Measurements from ENCODE around the gene PUS1.

The PUS1 gene

GRCh38 chr12:131907379-131908091 lies 21.5 kb upstream of the PUS1 start:
- Histone ChIP-seq H3K4me1 (peaks cover 27% of the 10 kb centered on the region), H3K36me3 (ENCODE audit: control insufficient read depth, insufficient read depth, low read length) (no peaks in the 10 kb centered on the region), H3K27ac (no peak overlapping the region), H3K9ac (no peak overlapping the region), H3K27me3 (ENCODE audit: control insufficient read depth, insufficient read depth, low read length) (no peaks in the 10 kb centered on the region), H3K79me2 (peaks cover 37% of the 10 kb centered on the region), H3K4me2 (ENCODE audit: low read length) (no peak overlapping the region), H3K4me3 (ENCODE audit: low read depth, low read length) (no peak overlapping the region), H2AFZ (no peak overlapping the region), H3K9me3 (ENCODE audit: control insufficient read depth, low read length) (no peaks in the 10 kb centered on the region)
- TF ChIP-seq, protein P1, sequence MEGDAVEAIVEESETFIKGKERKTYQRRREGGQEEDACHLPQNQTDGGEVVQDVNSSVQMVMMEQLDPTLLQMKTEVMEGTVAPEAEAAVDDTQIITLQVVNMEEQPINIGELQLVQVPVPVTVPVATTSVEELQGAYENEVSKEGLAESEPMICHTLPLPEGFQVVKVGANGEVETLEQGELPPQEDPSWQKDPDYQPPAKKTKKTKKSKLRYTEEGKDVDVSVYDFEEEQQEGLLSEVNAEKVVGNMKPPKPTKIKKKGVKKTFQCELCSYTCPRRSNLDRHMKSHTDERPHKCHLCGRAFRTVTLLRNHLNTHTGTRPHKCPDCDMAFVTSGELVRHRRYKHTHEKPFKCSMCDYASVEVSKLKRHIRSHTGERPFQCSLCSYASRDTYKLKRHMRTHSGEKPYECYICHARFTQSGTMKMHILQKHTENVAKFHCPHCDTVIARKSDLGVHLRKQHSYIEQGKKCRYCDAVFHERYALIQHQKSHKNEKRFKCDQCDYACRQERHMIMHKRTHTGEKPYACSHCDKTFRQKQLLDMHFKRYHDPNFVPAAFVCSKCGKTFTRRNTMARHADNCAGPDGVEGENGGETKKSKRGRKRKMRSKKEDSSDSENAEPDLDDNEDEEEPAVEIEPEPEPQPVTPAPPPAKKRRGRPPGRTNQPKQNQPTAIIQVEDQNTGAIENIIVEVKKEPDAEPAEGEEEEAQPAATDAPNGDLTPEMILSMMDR (IDR thresholded peaks at IDR 0.05): no peak

- no peak overlapping the region for H3K27ac ChIP-seq
- peaks cover 29% of the 10 kb centered on the region for H3K79me2 ChIP-seq
- no peaks in the 10 kb centered on the region for H3K36me3 ChIP-seq (ENCODE audit: control insufficient read depth, insufficient read depth, low read length)
- no peak overlapping the region for H3K4me3 ChIP-seq (ENCODE audit: low read depth, low read length)
- no peak overlapping the region for H2AFZ ChIP-seq
- TF ChIP-seq, protein P1 (IDR thresholded peaks at IDR 0.05): no peak
- peaks cover 31% of the 10 kb centered on the region for H3K4me1 ChIP-seq
- no peak overlapping the region for H3K9ac ChIP-seq
- H3K9me3 ChIP-seq (ENCODE audit: control insufficient read depth, low read length): no peaks in the 10 kb centered on the region
- H3K4me2 ChIP-seq (ENCODE audit: low read length): no peak overlapping the region
- H3K27me3 ChIP-seq (ENCODE audit: control insufficient read depth, insufficient read depth, low read length): no peaks in the 10 kb centered on the region
Observed at GRCh38 chr12:131908092-131909080, 20.7 kb upstream of the PUS1 start.

DNA sequence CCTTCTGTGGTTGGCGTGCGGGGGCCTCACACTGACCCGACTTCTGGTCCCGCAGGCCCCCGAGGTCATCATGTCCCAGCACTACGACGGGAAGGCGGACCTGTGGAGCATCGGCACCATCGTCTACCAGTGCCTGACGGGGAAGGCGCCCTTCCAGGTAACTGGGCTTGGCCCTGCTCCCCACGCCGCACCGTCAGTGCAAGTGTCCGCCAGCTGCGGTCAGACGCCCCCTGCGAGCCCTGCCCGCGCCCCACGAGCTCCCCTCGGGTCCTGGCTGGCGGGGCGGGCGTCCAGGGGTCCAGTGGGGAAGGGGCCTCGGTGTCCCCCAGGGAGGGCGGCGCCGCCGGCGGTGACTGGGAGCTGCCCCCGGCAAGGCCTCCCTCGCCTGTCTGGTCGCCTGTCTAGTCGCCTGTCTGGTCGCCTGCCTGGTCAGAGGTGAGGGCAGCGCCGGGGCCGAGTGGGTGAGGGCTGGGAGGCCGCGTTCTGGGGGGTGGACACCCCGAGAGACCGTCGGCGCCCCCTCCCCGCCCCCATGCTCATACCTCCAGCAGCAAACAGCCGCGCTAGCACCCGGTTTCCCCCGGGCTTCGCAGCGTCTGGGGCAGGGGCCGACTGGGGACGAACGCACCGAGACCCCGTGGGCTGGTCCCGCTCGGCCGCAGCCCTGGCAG lies 19.9 kb upstream of the PUS1 start:
- no peak overlapping the region for H3K27ac ChIP-seq
- H3K9ac ChIP-seq: no peak overlapping the region
- no peak overlapping the region for H3K4me2 ChIP-seq (ENCODE audit: low read length)
- H3K4me1 ChIP-seq: peaks cover 31% of the 10 kb centered on the region
- no peaks in the 10 kb centered on the region for H3K27me3 ChIP-seq (ENCODE audit: control insufficient read depth, insufficient read depth, low read length)
- TF ChIP-seq, protein P1 (IDR thresholded peaks at IDR 0.05): no peak
- no peak overlapping the region for H2AFZ ChIP-seq
- H3K4me3 ChIP-seq (ENCODE audit: low read depth, low read length): no peak overlapping the region
- H3K36me3 ChIP-seq (ENCODE audit: control insufficient read depth, insufficient read depth, low read length): no peaks in the 10 kb centered on the region
- H3K9me3 ChIP-seq (ENCODE audit: control insufficient read depth, low read length): no peaks in the 10 kb centered on the region
- H3K79me2 ChIP-seq: peaks cover 21% of the 10 kb centered on the region

DNA sequence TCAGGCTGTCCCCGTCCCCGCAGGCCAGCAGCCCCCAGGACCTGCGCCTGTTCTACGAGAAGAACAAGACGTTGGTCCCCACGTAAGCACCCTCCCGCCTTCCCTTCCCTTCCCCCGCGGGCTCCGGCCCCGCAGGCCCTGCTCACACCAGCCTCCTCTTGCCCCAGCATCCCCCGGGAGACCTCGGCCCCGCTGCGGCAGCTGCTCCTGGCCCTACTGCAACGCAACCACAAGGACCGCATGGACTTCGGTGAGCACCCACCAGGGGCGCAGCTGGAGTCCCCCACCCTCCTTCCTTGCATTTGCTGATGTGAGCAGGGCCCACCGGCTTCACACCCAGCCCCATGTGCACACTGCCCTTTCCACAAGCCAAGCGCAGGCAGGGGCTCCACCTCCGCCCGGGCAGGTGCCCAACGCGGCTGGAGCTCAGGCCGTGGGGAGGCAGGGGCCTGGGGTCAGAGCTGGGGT lies 19.3 kb upstream of the PUS1 start:
- Histone ChIP-seq H3K4me1 (peaks cover 31% of the 10 kb centered on the region), H3K9me3 (ENCODE audit: control insufficient read depth, low read length) (no peaks in the 10 kb centered on the region), H3K27me3 (ENCODE audit: control insufficient read depth, insufficient read depth, low read length) (no peaks in the 10 kb centered on the region), H3K79me2 (peaks cover 15% of the 10 kb centered on the region), H3K4me3 (ENCODE audit: low read depth, low read length) (no peak overlapping the region), H3K36me3 (ENCODE audit: control insufficient read depth, insufficient read depth, low read length) (no peaks in the 10 kb centered on the region), H3K9ac (no peak overlapping the region), H3K27ac (peak overlapping the region; percentile 79), H3K4me2 (ENCODE audit: low read length) (no peak overlapping the region), H2AFZ (no peak overlapping the region)
- TF ChIP-seq, protein P1 (IDR thresholded peaks at IDR 0.05): no peak
